HG03442 (cell line): ENCODE measurements around the gene FOLR2.

Experiments used
- ATAC-seq: cut with Tn5 transposase; IDR thresholded peaks from one replicate; pipeline ENCODE4 v1.9.1; 2021; ENCODE audit warnings: mild to moderate bottlenecking, moderate library complexity; ENCODE audit not compliant: unreplicated experiment

The FOLR2 gene

DNA sequence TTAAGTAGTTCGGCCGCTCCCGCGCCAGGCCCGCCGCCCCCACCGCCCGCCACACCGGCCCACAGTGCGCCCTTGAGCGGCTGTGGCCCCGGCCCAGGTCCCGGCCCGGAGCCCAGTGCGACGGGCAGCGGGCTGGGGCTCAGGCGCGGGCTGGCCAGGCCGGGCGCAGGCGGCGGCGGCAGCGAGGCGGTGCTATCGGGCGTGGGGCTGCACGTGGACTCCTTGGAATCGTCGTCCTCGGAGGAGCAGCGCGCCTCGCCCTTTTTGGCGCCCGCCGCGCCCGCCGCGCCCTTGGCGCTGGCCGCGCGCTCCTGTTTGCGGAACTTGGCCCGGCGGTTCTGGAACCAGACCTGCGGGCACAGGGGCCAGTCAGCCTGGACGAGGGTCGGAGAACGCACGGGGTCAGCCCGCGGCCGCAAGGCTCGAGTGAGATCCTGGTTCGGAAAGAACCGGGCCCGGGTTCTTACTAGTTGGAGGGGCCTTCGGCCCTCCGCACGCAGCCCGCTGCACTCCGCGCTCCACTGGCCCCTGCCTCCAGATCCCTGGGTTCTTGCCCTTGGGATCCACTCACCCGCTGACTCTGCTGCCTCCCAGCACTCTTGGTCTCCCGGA lies 23.4 kb downstream of the FOLR2 start:
- no peak for ATAC-seq

DNA sequence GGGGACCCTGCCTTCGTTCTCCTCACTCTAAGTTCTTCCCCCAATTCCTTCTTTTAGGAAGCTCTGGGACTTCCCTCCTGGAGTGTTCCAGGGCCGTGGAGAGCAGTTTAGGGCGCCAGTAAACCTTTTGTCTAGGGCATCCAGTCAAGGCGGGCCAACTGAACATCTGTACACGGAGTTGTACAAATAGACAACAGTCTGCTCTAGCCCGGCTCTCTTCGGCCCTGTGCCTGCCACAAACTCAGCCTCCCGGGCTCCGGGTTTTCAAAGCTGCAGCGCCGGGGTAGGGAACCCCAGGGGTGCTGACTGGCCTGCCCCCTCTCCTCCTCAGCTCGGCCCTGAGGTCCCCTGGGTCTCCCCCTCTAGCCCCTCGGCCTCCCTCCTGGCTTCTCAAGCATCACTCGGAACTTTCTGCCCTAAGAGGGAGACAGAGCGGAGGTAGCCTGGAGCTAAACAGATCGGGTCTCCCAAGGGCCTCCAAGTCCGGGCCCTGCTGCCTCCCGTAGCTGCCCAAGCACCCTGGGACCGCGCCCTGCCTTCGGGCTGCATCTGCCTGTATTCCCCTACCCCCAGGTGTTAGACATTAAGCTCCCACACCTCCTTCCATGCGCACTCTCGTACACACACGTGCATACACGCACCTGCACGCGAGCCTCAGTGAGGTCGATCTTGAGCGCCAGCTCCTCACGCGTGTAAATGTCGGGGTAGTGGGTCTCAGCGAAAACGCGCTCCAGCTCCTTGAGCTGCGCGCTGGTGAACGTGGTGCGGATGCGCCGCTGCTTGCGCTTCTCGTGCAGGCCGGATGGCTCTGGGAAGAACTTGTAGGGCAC lies 24.1 kb downstream of the FOLR2 start:
- no peak for ATAC-seq

DNA sequence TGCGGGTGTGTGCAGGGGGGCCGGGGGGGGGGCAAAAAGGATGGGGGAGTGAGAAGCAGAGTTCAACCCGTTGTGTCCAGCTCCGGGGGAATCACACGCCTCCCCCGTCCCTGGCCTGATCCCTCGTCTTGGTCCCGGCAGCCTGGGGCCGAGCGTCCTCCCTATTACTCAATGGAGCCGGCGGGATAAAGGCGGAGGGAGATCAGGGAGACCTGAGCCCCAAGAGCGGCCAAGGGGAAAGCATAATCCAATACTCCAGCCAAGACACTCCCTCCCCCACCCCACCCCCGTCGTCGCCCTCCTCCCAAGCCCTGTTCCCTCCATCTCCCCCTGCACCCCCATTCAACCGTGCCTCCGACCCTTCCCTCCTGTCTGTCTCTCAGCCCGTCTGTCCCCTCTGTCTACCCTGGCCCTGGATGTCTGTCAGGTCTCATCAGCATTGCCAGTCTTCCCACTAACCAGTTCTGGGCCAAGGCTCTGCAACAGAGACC lies 24.7 kb downstream of the FOLR2 start:
- ATAC-seq, result no peak

DNA sequence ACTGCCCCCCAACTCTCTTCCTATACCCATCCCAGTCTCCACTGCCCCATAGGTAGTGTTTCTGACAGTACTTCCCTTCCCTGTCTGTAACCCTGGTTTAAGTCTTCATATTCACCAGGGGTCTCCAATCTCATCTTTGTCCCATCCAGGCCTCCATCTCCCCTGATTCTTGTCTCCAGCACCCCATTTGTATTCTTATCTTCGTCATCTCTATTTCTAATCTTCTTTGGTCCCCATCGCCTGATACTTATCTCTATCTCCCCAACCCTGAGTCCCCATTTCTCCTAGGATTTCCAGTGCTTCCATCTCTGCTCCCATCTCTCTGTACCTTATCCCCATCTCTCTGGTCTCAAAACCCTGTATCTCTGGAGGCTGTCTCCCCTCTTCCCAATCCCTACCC lies 25.5 kb downstream of the FOLR2 start:
- no peak for ATAC-seq

DNA sequence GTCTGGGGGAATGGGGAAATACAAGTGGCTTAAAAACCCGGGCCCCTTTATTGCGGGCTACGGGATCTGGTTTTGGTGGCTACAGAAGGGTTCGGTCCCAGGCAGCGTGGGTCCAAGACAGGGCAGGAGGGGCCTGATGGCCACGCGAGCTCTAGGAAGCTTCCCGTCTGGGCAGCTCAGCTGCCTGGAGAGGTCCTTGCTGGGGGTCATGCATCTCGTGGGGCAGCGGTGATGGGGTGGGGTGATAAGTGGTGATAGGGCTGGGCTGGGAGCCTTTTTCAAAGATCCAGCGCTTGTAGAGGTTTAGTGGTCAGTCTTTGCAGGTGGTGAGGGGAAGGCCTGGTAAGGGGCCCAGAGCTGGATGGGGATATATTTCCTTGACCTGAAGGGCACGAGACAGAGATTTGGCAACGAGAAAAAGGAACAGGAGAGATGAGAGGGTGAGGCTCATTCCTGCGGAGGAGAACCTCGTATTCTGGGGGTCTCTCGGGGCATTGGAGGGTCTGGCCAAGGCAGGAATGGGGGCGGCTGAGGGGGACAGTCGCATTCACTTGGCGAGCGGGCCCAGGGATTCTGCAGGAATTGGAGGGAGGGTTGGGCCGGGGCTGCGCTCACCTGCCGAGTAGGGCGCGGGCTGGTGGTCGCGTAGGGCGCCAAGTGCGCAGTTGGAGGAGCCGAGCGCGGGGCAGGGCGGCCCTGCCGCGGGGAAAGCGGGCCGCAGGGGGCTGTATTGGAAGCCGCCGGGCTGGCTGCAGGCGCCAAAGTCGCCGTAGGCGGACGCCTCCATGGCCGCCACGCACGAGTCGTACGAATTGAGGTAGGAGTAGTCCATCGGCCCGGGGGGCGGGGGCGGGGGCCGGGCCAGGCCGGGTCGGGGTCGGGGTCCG lies 26.8 kb downstream of the FOLR2 start:
- no peak for ATAC-seq

DNA sequence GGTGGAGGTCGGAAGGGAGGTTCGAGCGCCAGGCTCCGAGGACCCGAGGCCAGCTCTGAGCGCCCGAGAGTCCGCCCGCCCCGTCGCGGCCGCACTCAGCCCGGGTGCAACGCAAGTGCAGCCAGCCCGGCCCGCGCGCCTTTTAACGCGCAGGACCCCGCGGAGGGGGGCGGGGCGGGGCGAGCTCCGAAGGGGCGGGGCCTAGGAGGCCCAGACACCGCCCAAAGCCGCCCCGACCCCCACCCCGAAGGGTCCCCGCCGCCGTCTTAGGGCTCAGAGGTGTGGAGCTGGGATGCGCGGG lies 27.4 kb downstream of the FOLR2 start, which contains the start of gene PHOX2A:
Gene PHOX2A, minus strand, starts transcription at position 117 of the 301 bp plus-strand sequence. CDS start 172 bp downstream, outside the sequence.
- no peak for ATAC-seq

DNA sequence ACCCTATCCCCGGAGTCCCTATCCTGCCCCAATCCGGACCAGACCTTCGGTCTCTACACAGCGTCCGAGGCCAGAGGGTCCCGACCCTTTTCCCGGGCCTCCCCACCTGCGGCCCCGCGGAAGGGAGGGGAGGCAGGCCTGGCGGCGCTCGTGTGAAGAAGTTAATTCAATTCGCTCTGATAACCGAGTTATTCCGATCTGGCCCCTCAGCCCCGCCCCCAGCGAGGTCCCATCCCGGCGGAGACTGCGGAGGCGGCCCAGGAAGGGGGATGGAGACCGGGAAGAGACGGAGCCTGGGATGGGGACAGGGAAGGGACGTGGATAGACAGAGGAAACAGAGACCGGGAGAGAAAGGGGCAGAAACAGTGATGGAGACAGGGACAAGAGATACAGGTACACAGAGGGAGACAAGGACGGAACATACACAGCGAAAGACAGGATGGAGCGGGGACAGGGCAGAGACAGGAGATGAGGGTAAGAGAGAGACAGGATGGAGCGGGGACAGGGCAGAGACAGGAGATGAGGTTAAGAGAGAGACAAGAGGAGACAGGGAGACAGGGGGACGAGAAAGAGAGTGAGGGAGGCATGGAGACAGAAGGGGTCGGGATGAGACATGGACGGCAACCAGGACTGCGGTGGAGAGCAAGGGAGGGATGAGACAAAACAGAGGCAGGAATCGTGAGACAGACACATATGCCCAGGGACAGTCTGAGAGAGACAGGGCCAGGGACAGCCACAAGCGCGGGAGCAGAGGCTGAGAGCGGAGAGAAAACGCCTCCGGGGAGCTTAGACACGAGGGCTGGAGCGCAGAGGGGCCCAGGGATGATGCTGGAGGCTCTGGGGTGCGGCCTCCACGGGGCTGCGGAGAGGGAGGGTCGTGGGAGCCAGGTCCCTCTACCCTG lies 28.0 kb downstream of the FOLR2 start:
- no peak for ATAC-seq

DNA sequence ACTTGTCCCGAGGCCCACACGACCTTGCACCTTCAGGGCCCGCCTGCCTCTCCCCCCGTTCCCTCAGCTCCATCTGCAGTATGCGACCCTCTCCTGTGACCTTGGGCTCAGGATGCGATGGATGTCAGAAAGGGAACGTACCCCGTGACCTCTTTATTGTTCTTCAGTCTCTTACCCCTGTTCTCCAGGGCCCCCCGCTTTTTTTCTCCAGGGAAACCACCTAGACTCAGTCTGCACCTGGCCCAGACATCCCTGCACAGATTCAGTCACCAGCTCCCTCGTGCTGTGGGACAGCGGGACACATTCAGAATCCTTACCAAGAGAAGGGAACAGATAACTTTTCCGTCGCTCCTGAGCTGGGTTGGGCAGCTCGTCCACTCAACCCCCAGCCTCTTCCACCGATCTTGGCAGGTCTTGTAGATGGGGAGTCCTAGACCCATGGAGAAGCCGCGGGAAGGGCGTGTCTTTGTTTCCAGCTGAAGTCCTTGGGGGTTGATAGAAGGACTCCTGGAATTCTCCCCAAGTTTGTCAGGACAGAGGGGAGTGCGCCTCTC lies 28.7 kb downstream of the FOLR2 start:
- ATAC-seq, result no peak

DNA sequence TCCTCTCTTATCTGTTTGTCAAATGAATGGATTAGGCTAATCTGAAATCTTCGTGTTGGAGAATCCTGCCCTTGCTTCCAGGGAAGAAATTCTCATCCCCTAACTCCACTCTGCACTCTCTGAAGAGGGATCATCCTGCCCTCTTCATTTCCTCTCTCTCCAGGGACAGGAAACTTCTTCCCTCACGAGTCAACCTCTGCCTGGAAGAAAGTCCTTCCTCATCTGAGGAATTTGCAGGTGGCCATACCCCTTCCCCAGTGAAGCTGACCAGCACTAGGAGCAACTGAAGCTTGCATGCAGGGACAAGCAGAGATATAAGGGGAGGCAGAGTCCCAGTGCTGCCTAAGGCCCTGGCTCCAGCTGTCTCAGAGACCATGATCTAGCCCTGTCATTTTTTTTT lies 31.0 kb downstream of the FOLR2 start:
- ATAC-seq, result no peak

DNA sequence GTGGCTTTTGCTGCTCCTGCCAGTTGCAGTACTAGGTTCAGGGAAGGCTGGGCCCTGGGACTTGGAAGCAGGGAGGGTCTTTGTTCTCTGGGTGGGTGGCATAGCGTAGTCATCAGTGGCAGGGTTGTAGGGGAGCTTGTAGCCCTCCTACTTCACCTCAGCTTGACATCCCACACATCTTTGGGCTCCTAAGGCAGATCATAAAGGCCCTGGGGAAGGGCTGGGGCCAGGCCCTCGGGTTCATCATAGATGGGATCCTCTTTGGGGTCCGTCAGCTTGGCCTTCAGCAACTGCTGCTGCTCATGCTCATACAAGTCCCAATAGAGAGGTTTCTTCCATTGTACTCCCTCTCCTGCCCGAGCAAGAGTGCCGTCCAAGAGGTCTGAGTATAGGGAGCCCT lies 33.4 kb downstream of the FOLR2 start:
- no peak for ATAC-seq

DNA sequence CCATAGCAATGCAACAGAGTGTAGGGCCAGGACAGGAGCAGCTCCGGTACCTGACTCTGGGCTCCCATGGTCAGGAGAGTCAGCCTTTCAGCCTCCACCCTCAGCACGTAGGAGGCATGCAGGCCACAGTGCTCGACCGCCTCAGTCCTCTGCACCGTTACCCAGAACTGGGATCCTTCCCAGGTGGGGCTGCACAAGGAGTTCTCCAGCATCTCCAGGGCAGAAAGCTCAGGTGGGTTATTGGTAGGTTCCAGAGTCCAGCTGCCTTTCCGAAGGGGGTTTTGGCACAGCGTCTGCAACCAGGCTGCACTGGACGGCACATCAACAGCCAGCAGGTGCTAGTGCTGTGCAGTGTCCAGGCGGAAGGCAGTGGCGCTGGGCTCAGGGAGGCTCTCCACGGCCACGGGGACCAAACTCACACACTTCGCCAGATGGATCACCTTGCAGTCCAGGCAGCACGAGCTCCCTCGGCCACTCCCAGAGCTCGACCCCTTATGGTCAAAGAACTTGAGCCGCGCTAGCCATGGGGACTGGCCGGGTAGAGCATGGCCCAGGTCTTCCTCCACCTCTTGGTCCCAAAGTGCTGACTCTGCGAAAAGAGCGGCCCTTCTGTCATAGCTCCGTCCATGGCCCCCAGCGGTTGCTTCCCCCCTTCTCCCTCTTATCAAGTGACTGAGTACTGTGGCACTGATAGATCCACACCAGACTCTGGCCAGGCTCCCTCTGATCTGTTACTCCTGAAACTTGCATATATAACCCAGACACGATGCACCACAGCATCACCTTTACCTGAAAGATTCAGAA lies 34.3 kb downstream of the FOLR2 start:
- ATAC-seq, result no peak

DNA sequence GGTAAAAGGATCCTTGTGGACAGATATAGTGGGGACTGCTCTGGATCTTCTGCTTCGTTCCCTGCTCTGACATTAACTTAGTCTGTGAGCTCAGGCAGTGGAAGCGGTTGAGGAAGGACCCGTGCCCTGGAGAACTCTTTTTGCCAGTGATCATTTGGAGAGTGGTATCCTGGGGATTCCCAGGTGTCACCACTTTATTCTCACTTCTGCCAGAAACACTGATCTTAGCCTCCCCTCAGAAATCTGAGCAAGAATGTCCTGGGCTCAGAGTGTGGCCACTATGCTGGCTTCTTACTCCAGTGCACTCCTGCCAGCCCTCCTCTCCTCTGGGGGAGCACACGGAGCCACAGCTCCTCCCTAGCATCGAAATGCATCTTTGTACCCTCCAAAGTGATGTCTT lies 35.0 kb downstream of the FOLR2 start:
- ATAC-seq, result no peak

DNA sequence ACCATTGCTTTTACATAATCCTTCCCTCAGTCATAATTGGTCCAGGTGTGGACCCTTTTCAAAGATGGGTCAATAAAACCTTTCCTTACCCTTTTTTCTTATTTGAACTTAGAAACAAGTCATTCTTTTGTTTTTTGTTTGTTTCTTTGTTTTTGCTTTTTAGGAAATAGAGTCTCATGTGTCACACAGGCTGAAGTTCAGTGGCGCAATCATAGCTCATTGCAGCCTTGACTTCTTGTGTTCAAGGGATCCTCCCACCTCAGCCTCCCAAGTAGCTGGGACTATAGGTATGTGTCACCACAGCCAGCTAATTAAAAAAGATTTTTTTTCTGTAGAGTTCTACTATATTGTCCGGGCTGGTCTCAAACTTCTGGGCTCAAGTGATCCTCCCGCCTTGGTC lies 36.8 kb downstream of the FOLR2 start:
- ATAC-seq, result no peak

DNA sequence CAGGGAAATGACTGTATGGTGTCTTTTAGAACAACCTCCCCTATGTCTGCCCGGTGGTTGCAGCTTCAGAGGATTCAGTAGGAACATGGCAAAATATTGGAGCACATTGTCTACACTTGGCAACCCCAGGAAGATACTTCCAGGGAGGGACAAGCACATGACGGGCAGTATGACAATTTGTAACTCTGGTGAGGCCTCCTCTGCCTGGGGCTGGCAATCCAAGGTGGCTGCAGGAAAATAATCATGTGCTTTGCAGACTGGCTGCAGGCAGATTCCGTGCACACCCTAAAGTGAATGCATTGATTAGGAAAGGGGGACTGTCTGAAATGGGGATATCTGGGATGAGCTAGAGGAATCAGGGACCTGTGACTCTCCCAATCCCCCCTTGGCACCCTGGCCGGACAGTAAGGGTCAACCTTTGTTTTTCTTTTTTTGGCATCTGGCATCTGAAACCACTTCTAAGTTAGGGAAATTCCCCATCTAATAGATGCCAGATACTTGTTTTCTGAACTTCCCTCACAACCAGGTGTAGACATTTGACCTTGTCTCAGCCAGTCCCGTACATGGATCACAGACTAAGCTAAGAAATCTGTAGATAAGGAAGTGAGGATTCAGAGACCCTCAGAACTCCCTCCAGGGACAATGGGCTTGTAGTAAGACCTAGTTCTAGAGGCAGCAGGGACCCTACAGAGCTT lies 37.9 kb downstream of the FOLR2 start:
- ATAC-seq, result no peak

DNA sequence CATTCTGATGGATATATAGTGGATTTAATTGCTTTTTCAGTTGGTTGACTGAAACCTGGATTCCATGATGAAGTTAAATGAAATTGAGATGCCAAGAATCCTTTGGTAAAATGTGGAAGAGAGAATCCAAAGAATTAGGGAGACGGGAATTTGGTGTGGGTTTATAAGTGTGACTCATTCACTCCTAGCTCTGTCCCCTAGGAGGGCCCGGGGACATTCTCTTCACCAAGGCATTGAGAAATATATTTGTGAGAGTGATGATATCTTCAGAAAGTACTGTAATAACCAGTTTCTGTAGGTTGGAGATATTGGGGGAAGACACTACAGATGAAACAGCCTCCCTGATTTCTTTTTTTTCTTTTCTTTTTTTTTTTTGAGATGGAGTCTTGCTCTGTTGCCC lies 41.0 kb downstream of the FOLR2 start:
- no peak for ATAC-seq

DNA sequence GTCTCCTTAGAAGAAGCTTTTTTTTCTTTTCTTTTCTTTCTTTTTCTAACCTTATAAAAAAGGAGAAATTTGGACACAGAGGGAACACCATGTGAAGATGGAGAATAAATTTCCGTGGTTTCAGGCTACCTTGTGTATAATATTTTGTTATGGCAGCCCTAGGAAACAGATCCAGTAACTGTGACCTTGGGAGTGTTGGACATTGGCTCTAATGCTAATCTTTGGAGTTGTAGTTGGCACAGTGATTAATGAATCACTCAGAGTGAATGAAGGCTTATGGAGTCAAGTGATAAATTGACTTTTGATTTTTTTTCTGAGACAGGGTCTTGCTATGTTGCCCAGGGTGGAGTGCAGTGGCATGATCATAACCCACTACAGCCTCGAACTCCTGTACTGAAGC lies 42.9 kb downstream of the FOLR2 start:
- ATAC-seq, result no peak

DNA sequence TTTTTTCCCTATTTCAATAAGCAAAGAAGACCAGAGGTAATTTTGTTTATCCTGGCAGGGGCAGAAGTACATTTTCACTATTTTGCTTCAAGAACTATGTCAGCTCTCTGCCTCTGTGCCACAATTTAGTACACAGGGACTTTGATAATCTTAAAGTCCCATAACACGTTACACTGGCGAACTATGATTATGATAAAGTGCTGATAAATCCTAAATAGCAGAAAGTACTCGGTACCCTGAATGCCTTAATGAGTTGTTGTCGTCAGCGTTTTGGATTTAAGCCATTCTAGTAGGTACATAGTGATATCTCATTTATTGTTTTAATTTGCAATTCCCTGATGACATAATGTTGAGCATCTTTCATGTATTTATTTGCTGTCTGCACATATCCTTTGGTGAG lies 44.0 kb downstream of the FOLR2 start:
- ATAC-seq, result no peak

DNA sequence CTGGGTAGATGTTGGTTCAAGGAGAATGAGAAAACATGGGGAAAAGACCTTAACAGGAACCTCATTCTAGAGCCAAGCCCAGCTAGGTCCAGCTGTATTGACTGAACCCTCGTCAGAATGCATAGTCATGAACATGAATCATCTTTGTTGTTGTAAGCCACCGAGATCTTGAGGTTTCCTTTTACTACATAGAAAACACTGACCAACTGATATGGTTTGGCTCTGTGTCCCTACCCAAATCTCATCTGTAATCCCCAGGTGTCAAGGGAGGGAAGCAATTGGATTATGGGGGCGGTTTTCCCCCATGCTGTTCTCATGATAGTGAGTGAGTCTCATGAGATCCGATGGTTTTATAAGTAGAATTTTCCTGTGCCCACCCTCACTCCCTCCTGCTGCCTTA lies 46.8 kb downstream of the FOLR2 start:
- ATAC-seq, result no peak

DNA sequence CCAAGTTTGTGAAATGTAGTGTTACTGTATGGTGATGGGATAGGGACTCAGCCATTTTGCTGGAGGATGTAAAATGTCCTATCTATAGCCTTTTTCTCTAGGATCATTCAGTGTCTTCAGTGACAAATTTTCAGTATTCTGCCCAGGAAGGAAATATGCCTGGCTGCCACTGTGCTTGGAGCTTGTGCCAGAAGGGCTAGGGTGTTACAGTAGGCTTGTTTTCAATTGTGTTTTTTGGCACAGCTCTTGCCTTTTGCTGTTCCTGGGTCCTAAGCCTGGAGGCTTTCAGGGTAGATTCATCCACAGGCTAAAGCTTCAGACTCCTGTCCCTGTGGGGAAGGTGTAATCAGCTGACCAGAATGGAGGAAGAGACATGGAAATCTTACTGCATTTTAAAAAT lies 49.4 kb downstream of the FOLR2 start:
- ATAC-seq, result no peak
